NCI-H1436 treated with DMSO at 0.1 percent for 48 hours (cell line): Measurements from ENCODE around the gene CNBD2.
"Not testable (repeated sequence)": the region's sequence is repeated elsewhere in the genome, so short reads cannot be mapped to it uniquely, and the experiment has no call there.

ENCODE experiments used
- DNase-seq: peaks from one replicate; lab custom pipeline; 2025; lab: John Stamatoyannopoulos, UW

Gene CNBD2

DNA sequence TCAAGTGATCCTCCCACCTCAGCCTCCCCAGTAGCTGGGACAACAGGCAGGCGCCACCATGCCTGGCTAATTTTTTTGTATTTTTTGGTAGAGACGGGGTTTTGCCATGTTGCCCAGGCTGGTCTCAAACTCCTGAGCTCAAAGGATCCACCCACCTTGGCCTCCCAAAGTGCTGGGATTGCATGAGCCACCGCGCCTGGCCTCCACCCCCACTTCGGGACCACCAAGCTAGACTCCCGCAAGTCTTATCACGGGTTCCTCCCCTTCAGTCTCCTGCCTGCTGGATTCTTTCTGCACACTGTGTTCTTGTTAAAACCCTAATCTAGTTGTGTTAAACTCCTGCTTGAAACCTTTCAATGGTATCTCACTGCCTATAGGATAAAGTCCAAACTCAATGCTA lies 57.7 kb downstream of the CNBD2 start:
- DNase-seq = not testable (repeated sequence)

DNA sequence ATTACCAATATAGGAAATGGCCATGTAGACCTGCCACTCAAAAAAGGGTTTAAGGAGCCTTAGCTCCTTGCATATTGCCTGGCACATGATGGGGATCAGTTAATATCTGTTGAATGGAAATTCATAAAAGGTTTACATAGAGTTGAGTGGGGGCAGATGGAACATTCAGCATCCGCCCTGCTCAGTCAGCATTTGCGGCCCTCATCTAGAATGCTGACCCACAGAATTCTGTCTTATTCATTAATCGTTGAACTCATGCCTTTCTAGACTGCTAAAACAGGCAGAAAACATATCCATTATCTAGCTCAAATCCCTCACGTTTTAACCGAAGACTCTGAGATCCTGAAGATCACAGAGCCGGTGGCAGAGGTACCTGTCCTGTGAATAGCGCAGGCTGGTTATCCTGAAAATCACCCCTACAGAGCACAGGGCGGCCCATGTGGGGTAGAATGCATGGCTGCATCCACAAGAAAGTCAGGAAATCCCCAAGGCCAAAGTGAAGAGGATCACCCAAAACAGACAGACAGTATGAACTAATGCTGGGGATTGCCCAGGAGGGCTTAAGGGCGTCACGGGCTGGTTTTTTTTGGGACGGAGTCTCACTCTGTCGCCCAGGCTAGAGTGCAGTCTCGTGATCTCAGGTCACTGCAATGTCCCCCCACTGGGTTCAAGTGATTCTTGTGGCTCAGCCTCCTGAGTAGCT lies 59.9 kb downstream of the CNBD2 start:
- DNase-seq = no peak

- no peak for DNase-seq
Observed at GRCh38 chr20:36030149-36030548, 61.8 kb downstream of the CNBD2 start.

DNA sequence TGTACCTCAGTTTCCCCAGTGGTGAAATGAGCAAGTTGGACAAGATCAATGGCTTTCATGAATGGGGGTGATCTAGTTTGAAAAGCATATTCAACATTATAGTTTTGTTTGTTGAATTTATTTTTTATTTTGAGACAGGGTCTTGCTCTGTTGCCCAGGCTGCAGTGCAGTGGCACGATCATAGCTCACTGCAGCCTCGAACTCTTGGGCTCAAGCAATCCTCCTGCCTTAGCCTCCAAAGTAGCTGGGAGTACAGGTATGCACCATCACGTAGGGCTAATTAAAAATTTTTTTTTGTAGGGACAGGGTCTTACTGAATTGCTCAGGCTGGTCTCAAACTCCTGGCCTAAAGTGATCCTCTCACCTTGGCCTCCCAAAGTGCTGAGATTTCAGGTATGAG lies 63.4 kb downstream of the CNBD2 start:
- DNase-seq = no peak

GRCh38 chr20:36034875-36035274 lies 66.5 kb downstream of the CNBD2 start:
- DNase-seq = no peak

DNA sequence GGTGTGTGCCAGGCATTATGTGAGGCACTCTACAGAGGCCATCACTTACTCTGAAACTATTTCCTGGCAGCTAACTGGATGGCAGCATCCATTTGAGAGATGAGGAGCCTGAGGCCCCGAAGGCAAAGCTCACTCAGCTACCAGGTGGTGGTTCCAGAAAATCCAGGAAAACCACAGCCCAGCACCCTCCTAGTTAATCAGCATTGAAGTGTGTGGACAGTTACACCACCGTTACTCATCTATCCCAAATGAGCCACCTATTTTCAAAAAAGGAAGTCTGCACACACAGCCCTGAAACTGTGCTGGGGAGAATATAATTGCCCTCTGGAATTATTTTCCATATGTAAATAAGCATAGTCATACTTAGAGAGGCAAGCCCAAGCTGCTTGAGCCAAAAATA lies 67.4 kb downstream of the CNBD2 start:
- no peak for DNase-seq

- no peak for DNase-seq
Observed at GRCh38 chr20:36036688-36037087, 68.3 kb downstream of the CNBD2 start.

- DNase-seq = no peak
Observed at GRCh38 chr20:36040571-36040970, 72.2 kb downstream of the CNBD2 start.

- no peak for DNase-seq
Observed at GRCh38 chr20:36043441-36043840, 75.1 kb downstream of the CNBD2 start.

DNA sequence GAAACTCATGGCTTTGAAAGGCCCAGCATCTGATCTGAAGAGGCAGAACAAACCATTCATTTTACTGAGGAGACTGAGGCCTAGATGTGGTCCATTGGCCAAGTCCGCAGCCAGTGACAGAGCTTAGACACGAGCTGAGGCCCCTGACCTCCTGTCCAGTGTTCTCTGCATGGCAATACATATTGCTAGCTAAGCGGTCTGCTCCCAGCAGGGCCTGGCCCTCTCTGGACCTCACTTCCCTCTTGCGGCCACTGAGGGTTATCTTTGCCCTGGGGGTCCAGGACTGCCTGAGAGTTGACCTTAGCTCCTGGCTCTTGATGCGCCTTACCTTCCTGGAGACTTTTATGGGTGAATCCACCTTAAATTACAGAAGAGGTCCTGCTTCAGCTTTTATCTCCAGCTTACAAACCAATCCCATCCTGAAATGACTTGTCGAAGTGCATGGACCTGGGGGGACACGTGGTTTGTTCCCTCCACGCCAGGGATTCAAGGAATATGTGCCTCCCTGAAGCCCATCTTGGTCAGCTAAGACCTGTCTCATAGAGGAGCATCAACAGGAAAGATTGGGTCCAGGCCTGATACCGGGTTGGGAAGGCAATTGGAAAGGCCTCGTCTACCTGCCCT lies 75.6 kb downstream of the CNBD2 start:
- no peak for DNase-seq

DNA sequence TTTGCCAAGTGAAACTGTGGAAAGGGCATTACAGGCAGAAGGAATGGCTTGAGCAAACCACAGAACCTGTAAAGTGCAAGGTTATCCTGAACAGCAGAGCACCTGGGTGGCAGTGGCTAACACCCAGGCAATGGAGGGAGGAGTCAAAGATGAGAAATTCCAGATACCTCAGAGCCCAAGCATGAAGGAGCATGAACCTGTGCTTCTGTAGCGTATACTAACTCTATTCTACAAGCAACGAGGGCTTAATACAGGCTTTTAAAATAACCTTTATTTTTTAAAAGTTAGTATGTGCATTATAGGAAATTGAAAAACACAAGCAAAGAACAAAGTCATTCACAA lies 77.0 kb downstream of the CNBD2 start:
- no peak for DNase-seq

GRCh38 chr20:36046073-36046798 lies 77.8 kb downstream of the CNBD2 start:
- DNase-seq = not testable (repeated sequence)

GRCh38 chr20:36049408-36049807 lies 81.0 kb downstream of the CNBD2 start:
- DNase-seq = not testable (repeated sequence)

DNA sequence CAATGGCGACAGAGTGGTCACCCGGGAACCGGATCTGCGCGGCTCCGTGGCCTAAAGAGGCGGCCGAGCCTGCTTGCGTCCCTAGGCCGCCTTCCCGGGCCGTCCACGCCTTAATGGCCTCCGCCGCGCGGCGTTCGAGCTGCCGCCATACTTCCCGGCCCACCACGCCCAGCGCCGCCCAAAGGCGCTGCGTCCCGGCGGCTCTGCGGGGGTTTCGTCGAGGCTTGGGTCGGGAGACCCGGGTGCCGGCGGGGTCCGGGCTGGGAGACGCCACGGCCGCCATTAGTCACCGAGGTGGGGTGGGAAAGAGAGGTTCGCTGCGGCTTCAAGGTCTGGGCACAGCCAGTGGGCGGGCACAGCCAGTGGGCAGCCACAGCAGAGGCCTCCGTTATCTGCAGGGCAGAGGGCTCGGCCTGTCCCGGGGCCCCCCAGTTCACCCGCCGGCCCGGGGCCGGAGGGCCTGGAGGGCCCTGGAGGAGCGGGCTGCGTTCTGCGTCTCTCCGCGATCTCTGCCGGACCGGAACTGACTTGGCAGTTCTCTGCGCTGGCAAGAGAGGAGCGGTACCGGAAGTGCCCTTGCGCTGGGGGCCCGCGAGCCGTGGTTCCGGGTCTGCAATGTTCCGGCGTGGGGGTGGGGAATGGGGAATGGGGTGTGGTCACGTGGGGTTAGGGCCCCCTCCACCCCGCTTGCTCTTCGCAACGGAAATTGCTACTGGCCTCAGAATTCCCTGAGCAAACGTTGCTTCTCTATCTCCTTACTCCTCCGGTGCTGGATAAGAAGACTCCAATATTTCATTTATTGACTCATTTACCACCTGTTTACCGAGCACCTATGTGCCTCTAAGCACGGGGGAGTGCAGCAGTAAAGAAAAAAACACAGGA lies 82.3 kb downstream of the CNBD2 start:
- peak; percentile 43 for DNase-seq

- DNase-seq = no peak
Observed at GRCh38 chr20:36051318-36052116, 83.1 kb downstream of the CNBD2 start.

- no peak for DNase-seq
Observed at GRCh38 chr20:36052117-36052513, 83.7 kb downstream of the CNBD2 start.

- DNase-seq = not testable (repeated sequence)
Observed at GRCh38 chr20:36053863-36054518, 85.6 kb downstream of the CNBD2 start.

DNA sequence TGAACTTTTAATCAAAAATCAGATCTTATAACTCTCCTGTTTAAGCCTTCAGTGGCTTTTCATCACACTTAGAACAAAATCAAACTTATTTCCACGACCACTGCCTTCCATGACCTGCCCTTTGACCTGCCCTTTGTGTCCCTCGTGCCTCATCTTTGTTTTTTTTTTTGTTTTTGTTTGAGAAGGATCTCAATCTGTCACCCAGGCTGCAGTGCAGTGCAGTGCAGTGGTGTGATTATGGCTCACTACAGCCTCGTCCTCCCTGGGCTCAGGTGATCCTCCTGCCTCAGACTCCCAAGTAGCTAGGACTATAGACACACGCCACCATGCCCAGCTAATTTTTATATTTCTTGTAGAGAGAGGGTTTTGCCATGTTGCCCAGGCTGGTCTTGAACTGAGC lies 86.8 kb downstream of the CNBD2 start:
- no peak for DNase-seq

- DNase-seq = no peak
Observed at GRCh38 chr20:36060676-36061075, 92.3 kb downstream of the CNBD2 start.

DNA sequence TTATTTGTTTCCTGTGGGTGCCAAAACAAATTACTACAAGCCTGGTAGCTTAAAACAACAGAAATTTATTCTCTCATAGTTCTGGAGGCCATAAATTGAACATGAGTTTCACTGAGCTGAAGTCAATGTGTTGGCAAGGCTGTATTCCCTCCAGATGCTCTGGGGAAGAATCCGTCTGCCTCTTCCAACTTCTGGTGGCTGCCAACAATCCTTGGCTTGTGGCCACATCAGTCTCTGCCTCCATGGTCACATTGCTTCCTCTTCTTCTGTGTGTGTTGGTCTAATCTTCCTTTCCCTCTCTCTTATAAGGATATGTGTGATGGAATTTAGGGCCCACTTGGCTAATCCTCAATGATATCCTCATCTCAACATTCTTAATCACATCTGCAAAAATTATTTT lies 93.4 kb downstream of the CNBD2 start:
- DNase-seq = no peak

GRCh38 chr20:36062799-36063198 lies 94.4 kb downstream of the CNBD2 start:
- no peak for DNase-seq
